GM12873 (cell line): ENCODE data around the gene FASTK.
A peak's percentile ranks its signal among the peaks of the same experiment; 100 is the strongest.

Source experiments
- CTCF ChIP-seq: IDR thresholded peaks from 2 replicates; pipeline ENCODE4 v1.5.1; 2012; ENCODE audit warnings: low read depth, mild to moderate bottlenecking, moderate library complexity, low read length, control low read depth; ENCODE audit not compliant: insufficient read depth; ENCODE audit errors: missing control alignments

FASTK gene

DNA sequence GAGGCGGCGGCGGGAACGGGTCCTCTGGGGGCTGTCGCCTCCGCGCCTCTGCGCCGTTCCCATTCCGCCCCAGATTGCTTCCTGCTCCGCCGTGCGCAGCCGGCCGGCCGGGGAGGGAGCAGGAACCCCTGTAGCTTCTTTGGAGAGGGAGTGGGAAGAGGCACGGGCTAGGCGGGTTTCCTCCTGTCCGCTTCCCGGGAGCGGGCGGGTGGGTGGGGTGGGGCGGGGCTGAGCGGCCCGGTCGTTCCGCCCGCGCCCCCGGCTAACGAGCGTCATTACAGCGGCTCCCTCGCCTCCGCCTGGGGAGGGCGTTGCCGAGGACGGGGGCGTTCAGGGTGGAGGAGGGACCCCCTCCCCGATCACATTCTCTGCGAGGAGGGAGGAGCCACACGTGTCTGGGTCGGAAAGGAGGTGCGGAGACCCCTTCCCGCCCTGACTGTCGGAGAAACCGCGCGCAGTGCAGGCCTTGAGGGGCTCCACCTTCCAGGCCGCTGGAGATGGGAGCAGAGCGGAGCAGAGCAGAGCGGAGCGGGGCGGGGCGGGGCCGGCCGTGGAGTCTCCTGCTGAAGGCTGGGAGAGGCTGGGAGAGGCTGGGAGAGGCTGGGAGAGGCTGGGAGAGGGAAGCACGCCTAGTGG, 45.4 kb upstream of the FASTK start:
- TF ChIP-seq CTCF = no peak

- no peak for TF ChIP-seq CTCF
Measured at GRCh38 chr7:151125470-151125845, 44.8 kb upstream of the FASTK start.

GRCh38 chr7:151124899-151125399, 44.3 kb upstream of the FASTK start:
- no peak for TF ChIP-seq CTCF

- TF ChIP-seq CTCF = no peak
Measured at GRCh38 chr7:151124481-151124880, 43.9 kb upstream of the FASTK start.

GRCh38 chr7:151123822-151124464, 43.3 kb upstream of the FASTK start:
- TF ChIP-seq CTCF = peak; percentile 100

DNA sequence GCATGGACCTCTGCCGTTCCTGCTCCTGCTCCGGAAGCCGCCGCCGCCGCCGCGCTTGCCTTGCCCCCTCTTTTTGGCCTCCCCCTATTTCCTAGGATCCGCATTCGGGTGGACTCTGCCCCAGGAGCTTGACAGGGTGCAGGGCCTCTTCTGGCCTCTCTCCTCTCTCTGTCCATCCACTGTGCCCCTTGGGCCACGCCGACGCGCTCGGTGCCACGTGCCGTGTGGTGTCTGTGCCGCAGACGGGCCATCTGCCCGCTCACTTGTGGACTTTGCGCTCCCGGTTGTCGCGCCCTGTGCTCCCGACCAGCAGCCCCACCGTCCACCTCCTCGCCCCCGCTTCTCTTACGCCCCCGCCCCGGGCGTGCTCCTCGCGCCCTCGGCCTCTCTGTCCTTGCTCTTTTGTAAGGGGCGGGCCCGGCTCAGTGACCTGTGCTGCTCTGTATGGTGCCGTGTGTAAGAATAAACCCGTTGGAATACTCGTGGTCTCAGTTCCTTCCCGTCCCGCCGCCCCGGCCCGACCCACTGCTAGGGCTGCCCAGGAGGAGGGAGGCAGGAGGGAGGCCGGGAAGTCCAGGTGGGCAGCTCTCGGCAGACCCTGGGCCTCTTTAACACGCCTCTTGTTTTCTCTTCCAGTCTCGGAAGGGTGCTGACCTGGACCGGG, 42.7 kb upstream of the FASTK start:
- TF ChIP-seq CTCF = no peak

DNA sequence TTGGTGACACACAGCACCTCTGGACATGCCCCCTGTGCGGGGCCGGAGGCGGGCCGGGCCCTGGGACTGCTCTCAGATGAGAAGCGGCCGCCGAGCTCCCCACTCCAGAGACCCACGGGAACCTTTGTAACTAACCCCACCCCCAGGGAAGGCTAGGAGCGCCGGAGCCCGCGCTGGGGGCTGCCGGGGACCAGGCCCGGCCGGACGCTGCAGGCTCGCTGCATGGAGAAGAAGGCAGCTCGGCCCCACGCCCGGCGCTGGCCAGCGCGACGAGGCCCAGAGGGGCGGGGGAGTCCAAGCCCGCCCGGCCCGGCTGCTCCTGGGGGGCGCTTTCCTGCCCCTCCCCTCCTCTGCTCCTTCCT, 42.2 kb upstream of the FASTK start:
- no peak for TF ChIP-seq CTCF
